H9 (cell line): Measurements from ENCODE around the gene SAMD7. TPM values are rescaled to one million over a fixed set of nuclear protein-coding genes. Genes with fewer than 3 reads are reported as not detected.

Source experiments
- DNase-seq: peaks from one replicate; pipeline ENCODE4 v3.0.0-alpha.2; 2017
- H2AFZ ChIP-seq: one replicate; pipeline ENCODE4 v1.6.1; 2013; ENCODE audit warnings: mild to moderate bottlenecking, low read length, control low read depth, moderate library complexity
- H2AK5ac ChIP-seq: 2 replicates; pipeline ENCODE4 v1.6.1; 2013; ENCODE audit warnings: low read length, control low read depth, mixed read lengths; ENCODE audit not compliant: insufficient read length
- H2BK120ac ChIP-seq: one replicate; pipeline ENCODE4 v1.6.1; 2013; ENCODE audit warnings: low read depth, mild to moderate bottlenecking, low read length, control low read depth, inconsistent platforms; ENCODE audit not compliant: poor library complexity, severe bottlenecking
- H2BK12ac ChIP-seq: 2 replicates; pipeline ENCODE4 v1.6.1; 2013; ENCODE audit warnings: low read length, control low read depth, mixed read lengths, low read depth; ENCODE audit not compliant: insufficient read length
- H2BK15ac ChIP-seq: 2 replicates; pipeline ENCODE4 v1.6.1; 2013; ENCODE audit warnings: low read depth, low read length, control low read depth
- H2BK20ac ChIP-seq: one replicate; pipeline ENCODE4 v1.6.1; 2013; ENCODE audit warnings: low read depth, mild to moderate bottlenecking, low read length, control low read depth, inconsistent platforms; ENCODE audit not compliant: poor library complexity, severe bottlenecking
- H2BK5ac ChIP-seq: 2 replicates; pipeline ENCODE4 v1.6.1; 2013; ENCODE audit warnings: low read length, control low read depth, mixed read lengths; ENCODE audit not compliant: insufficient read length
- H3K14ac ChIP-seq: 2 replicates; pipeline ENCODE4 v1.6.1; 2013; ENCODE audit warnings: low read length, control low read depth; ENCODE audit not compliant: insufficient read depth
- H3K18ac ChIP-seq: 2 replicates; pipeline ENCODE4 v1.6.1; 2013; ENCODE audit warnings: low read depth, mild to moderate bottlenecking, mixed read lengths, low read length, control low read depth; ENCODE audit not compliant: insufficient read length
- H3K23ac ChIP-seq: 2 replicates; pipeline ENCODE4 v1.6.1; 2013; ENCODE audit warnings: low read length, control low read depth, mixed read lengths, low read depth; ENCODE audit not compliant: insufficient read length
- H3K23me2 ChIP-seq: 2 replicates; pipeline ENCODE4 v1.6.1; 2013; ENCODE audit warnings: low read depth, mild to moderate bottlenecking, mixed read lengths, low read length, control low read depth; ENCODE audit not compliant: insufficient read length, poor library complexity, severe bottlenecking
- H3K27ac ChIP-seq: 2 replicates; pipeline ENCODE4 v1.5.1; 2013; ENCODE audit warnings: low read length, control low read depth, mixed read lengths, low read depth; ENCODE audit not compliant: insufficient read length
- H3K27me3 ChIP-seq: 2 replicates; pipeline ENCODE4 v1.6.1; 2013; ENCODE audit warnings: low read length, control low read depth, inconsistent platforms; ENCODE audit not compliant: insufficient read depth
- H3K4ac ChIP-seq: 2 replicates; pipeline ENCODE4 v1.6.1; 2013; ENCODE audit warnings: low read depth, mild to moderate bottlenecking, control low read depth, inconsistent platforms, low read length, moderate library complexity
- H3K4me1 ChIP-seq: 2 replicates; pipeline ENCODE4 v1.6.1; 2013; ENCODE audit warnings: low read length, control low read depth, inconsistent platforms; ENCODE audit not compliant: insufficient read depth
- H3K4me2 ChIP-seq: 2 replicates; pipeline ENCODE4 v1.6.1; 2013; ENCODE audit warnings: low read length, control low read depth, mixed read lengths; ENCODE audit not compliant: insufficient read length, insufficient read depth
- H3K56ac ChIP-seq: 2 replicates; pipeline ENCODE4 v1.6.1; 2013; ENCODE audit warnings: low read depth, mild to moderate bottlenecking, mixed read lengths, low read length, control low read depth; ENCODE audit not compliant: insufficient read length
- H3K79me1 ChIP-seq: 2 replicates; pipeline ENCODE4 v1.6.1; 2013; ENCODE audit warnings: low read depth, mild to moderate bottlenecking, moderate library complexity, low read length, control low read depth, inconsistent platforms; ENCODE audit not compliant: insufficient read depth, poor library complexity, severe bottlenecking
- H3K79me2 ChIP-seq: 2 replicates; pipeline ENCODE4 v1.6.1; 2013; ENCODE audit warnings: low read length, control low read depth, inconsistent platforms; ENCODE audit not compliant: insufficient read depth
- H3K9ac ChIP-seq: 2 replicates; pipeline ENCODE4 v1.6.1; 2013; ENCODE audit warnings: low read length, control low read depth, mixed read lengths; ENCODE audit not compliant: insufficient read length; ENCODE audit errors: extremely low read depth
- H3K9me3 ChIP-seq: one replicate; pipeline ENCODE4 v1.6.1; 2013; ENCODE audit warnings: low read depth, low read length, inconsistent platforms; ENCODE audit not compliant: control insufficient read depth
- H3T11ph ChIP-seq: one replicate; pipeline ENCODE4 v1.6.1; 2013; ENCODE audit warnings: mild to moderate bottlenecking, low read length, control low read depth, inconsistent platforms
- H4K20me1 ChIP-seq: one replicate; pipeline ENCODE4 v1.6.1; 2013; ENCODE audit not compliant: control insufficient read depth, insufficient read length, insufficient read depth
- H4K5ac ChIP-seq: 2 replicates; pipeline ENCODE4 v1.6.1; 2013; ENCODE audit warnings: low read depth, mild to moderate bottlenecking, mixed read lengths, low read length, control low read depth; ENCODE audit not compliant: insufficient read length
- H4K8ac ChIP-seq: replicated peaks from 2 replicates; pipeline ENCODE4 v1.6.1; 2013; ENCODE audit warnings: low read length, control low read depth, mixed read lengths, low read depth; ENCODE audit not compliant: insufficient read length
- H4K91ac ChIP-seq: 2 replicates; pipeline ENCODE4 v1.6.1; 2013; ENCODE audit warnings: low read depth, mild to moderate bottlenecking, moderate library complexity, mixed read lengths, low read length, control low read depth; ENCODE audit not compliant: insufficient read length
- H3K27ac Mint-ChIP-seq, 3 experiments: 2 replicates in 2 of 3; 3 replicates in 1 of 3; pipeline ENCODE4 v1.8.0; 2020 to 2021; ENCODE audit warnings: mixed read lengths in 3 of 3, mild to moderate bottlenecking in 1 of 3, moderate library complexity in 1 of 3
- H3K27me3 Mint-ChIP-seq: 2 replicates; pipeline ENCODE4 v1.8.0; 2021; ENCODE audit warnings: low read depth, mild to moderate bottlenecking, moderate library complexity, mixed read lengths
- H3K36me3 Mint-ChIP-seq, 3 experiments: 2 replicates in 2 of 3; 3 replicates in 1 of 3; pipeline ENCODE4 v1.8.0; 2020 to 2021; ENCODE audit warnings: low read depth in 3 of 3, mixed read lengths in 3 of 3; ENCODE audit not compliant: insufficient read depth in 1 of 3
- H3K4me1 Mint-ChIP-seq, 2 experiments: 2 replicates each; pipeline ENCODE4 v1.8.0; 2020; ENCODE audit warnings: mixed read lengths in 2 of 2
- H3K4me3 Mint-ChIP-seq, 2 experiments: 2 replicates in 1 of 2; 3 replicates in 1 of 2; pipeline ENCODE4 v1.8.0; 2020 to 2021; ENCODE audit warnings: mild to moderate bottlenecking in 2 of 2, mixed read lengths in 2 of 2, moderate library complexity in 1 of 2
- H3K9me3 Mint-ChIP-seq, 2 experiments: 2 replicates in 1 of 2; 3 replicates in 1 of 2; pipeline ENCODE4 v1.8.0; 2020; ENCODE audit warnings: mild to moderate bottlenecking in 2 of 2, mixed read lengths in 2 of 2, moderate library complexity in 1 of 2
- WGBS: extraction: QIAGEN DNeasy Blood & Tissue Kit; methylation state at CpG from one replicate; pipeline ENCODE4 v1.1.7; 2013; ENCODE audit warnings: missing lambda C conversion rate, low lambda C conversion rate, mixed read lengths; ENCODE audit not compliant: insufficient read length; ENCODE audit errors: extremely low coverage; 5-methylcytosine and 5-hydroxymethylcytosine counted together
- total RNA-seq: library from RNA; stranded (reverse); gene quantifications from 2 replicates; pipeline ENCODE4 v1.2.1, GENCODE V29; 2021
- TF ChIP-seq, protein P1 (sequence below): fragments of 200-600 bp; sonication (generic); conservative IDR thresholded peaks from 3 replicates; pipeline ENCODE4 v1.8.0; 2021; ENCODE audit warnings: antibody characterized with exemption, mild to moderate bottlenecking

Gene SAMD7
- total RNA-seq, 1 experiment from 2014 or later: not detected

DNA sequence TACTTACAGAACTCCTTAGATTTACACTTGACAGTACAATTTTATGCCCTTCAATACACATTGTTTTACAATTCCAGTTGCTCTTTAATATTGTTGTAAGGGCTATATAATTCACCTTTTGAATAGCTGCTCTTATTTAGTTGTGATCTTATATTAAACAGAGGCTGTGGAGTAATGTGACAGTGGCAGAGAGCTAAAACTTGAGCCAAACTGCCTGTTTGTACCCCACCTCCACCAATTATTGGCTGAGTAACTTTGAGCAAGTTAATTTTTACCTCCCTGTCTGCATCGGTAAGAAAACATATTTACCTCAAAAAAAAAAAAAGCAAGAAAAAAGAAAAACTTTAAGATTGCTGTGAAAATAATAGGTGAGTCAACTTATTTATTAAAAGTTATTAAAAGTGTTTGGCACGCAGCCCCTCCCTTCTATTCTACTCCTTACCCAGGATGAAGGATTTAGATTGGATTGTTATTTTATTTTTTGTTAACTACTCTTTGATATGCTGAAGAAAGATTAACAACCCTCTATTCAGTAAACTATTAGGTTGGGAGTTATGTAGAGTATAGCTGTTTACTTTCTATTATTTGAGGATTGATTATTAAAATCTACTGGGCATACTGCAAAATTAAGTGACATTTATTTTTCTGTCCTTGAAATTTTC lies 57.0 kb downstream of the SAMD7 start:
- Histone ChIP-seq H4K8ac (no peak overlapping the region), H2BK5ac (no peak overlapping the region), H3K27ac (no peak overlapping the region), H4K91ac (no peak overlapping the region), H2BK20ac (no peak overlapping the region), H2AK5ac (no peak overlapping the region), H3K4me2 (peak overlapping the region; percentile 76), H3K4me1 (no peaks in the 10 kb centered on the region; the same call in 1 of the 2 replicates), H2BK15ac (no peak overlapping the region), H3K9ac (no peak overlapping the region), H3K79me1 (peaks cover 2% of the 10 kb centered on the region), H3T11ph (no peak overlapping the region), H3K23ac (no peak overlapping the region), H3K9me3 (no peaks in the 10 kb centered on the region), H3K4ac (no peak overlapping the region), H4K5ac (no peak overlapping the region), H3K79me2 (peaks cover 29% of the 10 kb centered on the region; the same call in 1 of the 2 replicates), H3K23me2 (peaks cover 4% of the 10 kb centered on the region), H3K56ac (no peak overlapping the region), H3K27me3 (no peaks in the 10 kb centered on the region), H2BK120ac (no peak overlapping the region), H2BK12ac (no peak overlapping the region), H3K18ac (no peak overlapping the region), H4K20me1 (no peaks in the 10 kb centered on the region), H2AFZ (no peak overlapping the region), H3K14ac (no peak overlapping the region)
- peak overlapping the region; percentile 88 to 89 for H3K4me3 Mint-ChIP-seq
- no peak for DNase-seq
- H3K4me1 Mint-ChIP-seq: peaks cover 29 to 34% of the 10 kb centered on the region in 2 experiments
- H3K9me3 Mint-ChIP-seq: no peaks in the 10 kb centered on the region; a peak in 1 of 5 replicates
- peaks cover 0 to 4% (median 3%) of the 10 kb centered on the region in 3 experiments; a peak in 3 of 7 replicates for H3K36me3 Mint-ChIP-seq
- H3K27me3 Mint-ChIP-seq: no peaks in the 10 kb centered on the region
- TF ChIP-seq, protein P1, sequence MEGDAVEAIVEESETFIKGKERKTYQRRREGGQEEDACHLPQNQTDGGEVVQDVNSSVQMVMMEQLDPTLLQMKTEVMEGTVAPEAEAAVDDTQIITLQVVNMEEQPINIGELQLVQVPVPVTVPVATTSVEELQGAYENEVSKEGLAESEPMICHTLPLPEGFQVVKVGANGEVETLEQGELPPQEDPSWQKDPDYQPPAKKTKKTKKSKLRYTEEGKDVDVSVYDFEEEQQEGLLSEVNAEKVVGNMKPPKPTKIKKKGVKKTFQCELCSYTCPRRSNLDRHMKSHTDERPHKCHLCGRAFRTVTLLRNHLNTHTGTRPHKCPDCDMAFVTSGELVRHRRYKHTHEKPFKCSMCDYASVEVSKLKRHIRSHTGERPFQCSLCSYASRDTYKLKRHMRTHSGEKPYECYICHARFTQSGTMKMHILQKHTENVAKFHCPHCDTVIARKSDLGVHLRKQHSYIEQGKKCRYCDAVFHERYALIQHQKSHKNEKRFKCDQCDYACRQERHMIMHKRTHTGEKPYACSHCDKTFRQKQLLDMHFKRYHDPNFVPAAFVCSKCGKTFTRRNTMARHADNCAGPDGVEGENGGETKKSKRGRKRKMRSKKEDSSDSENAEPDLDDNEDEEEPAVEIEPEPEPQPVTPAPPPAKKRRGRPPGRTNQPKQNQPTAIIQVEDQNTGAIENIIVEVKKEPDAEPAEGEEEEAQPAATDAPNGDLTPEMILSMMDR: no peak
- WGBS: no CpG with 5 or more reads among the region's 2 CpGs
- no peak overlapping the region for H3K27ac Mint-ChIP-seq
